ENCODE measurements around the gene MX1.

DNA sequence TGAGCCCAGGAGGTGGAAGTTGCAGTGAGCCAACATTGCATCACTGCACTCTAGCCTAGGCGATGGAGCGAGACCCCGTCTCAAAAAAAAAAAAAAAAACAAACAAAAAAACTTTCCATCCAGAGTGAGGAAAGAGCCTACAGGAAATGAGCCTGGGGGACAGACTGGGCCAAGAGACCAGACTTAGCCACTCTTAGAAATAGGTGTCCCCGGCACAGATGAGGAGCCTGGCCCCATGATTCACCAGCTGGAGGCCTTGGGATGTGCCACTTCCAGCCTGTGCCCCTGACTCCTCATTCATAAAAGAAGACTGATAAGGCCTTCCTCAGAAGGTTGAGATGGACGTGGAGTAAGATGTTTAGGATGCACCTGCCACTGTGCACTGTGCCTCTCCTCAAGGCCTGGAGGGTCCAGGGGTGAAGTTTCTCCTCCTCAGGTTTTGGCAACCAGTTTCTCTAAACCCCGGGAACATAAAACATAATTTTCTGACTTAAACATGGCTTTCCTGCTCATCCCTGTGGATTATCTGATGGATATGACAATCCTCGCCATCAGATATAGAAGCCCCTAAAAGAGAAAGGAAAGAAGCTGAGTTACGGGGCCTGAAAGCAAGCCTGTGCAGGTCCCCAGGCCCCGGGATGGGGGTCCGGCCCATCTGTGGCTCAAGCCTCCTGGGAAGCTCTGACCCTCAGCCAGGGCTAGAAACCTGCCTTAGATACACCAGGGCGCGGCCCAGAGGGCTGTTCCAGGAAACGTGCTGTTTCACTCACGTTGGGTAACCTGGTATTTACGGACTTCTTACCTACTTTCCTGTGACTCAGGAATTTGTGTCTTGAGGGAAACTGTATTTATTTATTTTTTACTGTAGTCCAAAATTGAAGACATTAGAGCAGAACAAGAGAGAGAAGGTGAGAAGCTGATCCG is 26.0 kb downstream of the MX1 start:
- TF ChIP-seq, protein P1, sequence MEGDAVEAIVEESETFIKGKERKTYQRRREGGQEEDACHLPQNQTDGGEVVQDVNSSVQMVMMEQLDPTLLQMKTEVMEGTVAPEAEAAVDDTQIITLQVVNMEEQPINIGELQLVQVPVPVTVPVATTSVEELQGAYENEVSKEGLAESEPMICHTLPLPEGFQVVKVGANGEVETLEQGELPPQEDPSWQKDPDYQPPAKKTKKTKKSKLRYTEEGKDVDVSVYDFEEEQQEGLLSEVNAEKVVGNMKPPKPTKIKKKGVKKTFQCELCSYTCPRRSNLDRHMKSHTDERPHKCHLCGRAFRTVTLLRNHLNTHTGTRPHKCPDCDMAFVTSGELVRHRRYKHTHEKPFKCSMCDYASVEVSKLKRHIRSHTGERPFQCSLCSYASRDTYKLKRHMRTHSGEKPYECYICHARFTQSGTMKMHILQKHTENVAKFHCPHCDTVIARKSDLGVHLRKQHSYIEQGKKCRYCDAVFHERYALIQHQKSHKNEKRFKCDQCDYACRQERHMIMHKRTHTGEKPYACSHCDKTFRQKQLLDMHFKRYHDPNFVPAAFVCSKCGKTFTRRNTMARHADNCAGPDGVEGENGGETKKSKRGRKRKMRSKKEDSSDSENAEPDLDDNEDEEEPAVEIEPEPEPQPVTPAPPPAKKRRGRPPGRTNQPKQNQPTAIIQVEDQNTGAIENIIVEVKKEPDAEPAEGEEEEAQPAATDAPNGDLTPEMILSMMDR (IDR thresholded peaks at IDR 0.05) = no peak
- TF ChIP-seq POLR2A (IDR thresholded peaks at IDR 0.05) = no peak
